Activated CD8-positive, alpha-beta memory T cell treated with anti-CD3 and anti-CD28 coated beads for 36 hours (primary cell): Measurements from ENCODE around the gene TEDC2. TPM values are rescaled to one million over a fixed set of nuclear protein-coding genes. Genes with fewer than 3 reads are reported as not detected.

ENCODE experiments used
- CTCF ChIA-PET: fragments of 350-600 bp; sonication (Branson Sonifier 250); formaldehyde crosslinking; loops from one replicate; lab custom pipeline; 2021; ENCODE audit warnings: antibody characterized with exemption; lab: Charles Lee
- POLR2A ChIA-PET: fragments of 350-600 bp; sonication (Branson Sonifier 250); formaldehyde crosslinking; loops from one replicate; lab custom pipeline; 2021; ENCODE audit warnings: antibody characterized with exemption; lab: Charles Lee
- total RNA-seq, 2 experiments: library from RNA; stranded (reverse); gene quantifications; one replicate each; pipeline ENCODE4 v1.2.3, GENCODE V29; 2021

TEDC2 gene
- total RNA-seq, 2 experiments from 2014 or later: 33.3 to 38.5 TPM

DNA sequence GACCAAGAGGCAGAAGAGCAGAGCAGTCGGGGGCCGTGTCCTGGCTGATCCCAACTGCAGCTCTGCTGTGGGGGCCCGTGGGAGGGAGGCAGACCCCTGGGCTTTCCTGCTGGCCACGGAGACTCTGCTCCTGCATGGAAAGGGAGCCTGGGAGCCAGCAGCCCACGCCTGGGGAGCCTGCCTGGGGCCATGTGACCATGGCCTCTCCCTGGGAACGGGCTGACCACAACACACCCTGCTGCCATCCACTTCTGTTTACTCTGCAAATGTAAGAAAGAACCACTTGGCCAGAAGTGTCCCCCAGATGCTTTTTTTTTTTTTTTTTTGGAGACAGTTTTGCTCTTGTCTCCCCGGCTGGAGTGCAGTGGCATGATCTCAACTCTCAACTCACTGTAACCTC lies 2.0 kb upstream of the TEDC2 start:
- ChIA-PET CTCF (interaction anchor here (1.0 to 1.2 kb wide), 2 partner anchors 43 to 118 kb away, joined by 4 to 6 read pairs; partner anchors contain the start of gene ABCA3), POLR2A (no interaction called here)

DNA sequence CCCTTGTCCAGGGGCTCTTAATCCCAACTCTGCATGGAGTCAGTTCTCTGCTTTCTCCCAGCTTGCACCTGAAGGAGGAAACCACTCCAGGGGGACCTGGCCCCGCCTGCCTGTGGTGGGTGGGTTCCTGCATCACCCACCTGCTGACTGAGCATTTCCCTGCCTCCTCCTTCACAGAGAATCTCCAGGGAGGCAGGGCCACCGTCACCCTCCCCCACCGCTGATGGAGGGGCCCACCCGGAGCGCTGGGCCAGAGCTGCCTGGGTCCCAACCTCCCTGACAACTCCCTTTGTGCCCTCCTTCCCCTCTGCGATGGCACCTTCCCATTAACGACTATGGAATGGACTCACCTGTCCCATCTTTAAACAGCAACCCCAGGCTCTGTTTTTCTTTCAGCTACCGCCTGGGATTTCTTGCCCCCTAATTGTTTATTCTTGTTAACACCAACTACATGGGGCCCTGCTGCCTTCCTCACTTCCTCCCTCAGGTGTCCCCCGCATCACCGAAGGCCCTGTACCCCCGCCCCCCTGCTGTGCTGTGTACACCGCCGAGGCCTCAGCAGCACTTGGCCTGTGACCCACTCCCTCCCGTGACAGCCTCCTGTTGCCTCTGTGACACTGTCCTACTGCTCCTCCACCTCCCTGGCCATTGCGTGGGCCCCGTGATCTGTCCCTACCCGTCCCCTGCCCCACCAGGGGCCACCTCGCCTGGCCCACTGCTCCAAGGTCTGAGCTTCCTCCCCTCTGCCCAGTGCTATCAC lies 842 bp upstream of the TEDC2 start:
- ChIA-PET CTCF (interaction anchor here (0.6 to 1.8 kb wide), 6 partner anchors 11 to 436 kb away, joined by 3 to 6 read pairs (median 4); partner anchors contain the start of gene ABCA3), POLR2A (interaction anchor here (0.6 to 1.5 kb wide), 6 partner anchors 9 to 85 kb away, joined by 3 to 8 read pairs (median 4); partner anchors contain the start of genes NTN3 and TBC1D24)

DNA sequence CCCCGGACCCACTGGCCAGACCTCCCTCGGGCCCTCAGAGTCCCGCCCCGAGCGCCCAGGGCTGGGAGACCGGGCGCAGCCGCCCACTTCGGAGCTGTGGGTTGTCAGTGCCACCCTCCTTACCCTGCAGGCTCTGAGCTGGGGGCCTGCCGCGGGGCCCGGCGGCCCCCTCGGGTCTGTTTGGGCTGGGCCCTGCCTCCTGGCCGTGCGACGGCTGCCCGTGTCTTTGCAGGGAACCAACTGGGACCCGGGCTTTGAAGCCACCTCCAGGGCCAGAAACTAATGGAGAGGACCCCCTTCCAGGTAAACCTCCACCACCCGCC lies 443 bp downstream of the TEDC2 start:
- ChIA-PET CTCF (interaction anchor here (1.1 to 1.8 kb wide), 4 partner anchors 9 to 29 kb away, joined by 3 to 4 read pairs (median 4); no protein-coding TSS in a partner anchor), POLR2A (interaction anchor here (0.6 to 1.5 kb wide), 8 partner anchors 9 to 143 kb away, joined by 3 to 9 read pairs (median 5); partner anchors contain the start of genes NTN3 and TBC1D24)

DNA sequence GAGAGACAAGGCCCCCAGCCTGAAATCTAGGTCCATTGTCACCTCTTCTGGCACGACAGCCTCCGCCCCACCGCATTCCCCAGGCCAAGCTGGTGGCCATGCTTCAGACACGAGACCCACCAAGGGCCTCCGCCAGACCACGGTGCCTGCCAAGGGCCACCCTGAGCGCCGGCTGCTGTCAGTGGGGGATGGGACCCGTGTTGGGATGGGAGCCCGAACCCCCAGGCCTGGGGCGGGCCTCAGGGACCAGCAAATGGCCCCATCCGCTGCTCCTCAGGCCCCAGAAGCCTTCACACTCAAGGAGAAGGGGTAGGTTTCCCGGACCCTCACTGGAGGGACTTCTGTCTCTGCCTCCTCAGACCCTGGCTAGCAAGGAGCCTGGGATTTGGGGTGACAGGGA lies 1.0 kb downstream of the TEDC2 start:
- POLR2A ChIA-PET: interaction anchor here (1.0 to 1.5 kb wide), 2 partner anchors 8 to 142 kb away, joined by 4 to 6 read pairs; no protein-coding TSS in a partner anchor

DNA sequence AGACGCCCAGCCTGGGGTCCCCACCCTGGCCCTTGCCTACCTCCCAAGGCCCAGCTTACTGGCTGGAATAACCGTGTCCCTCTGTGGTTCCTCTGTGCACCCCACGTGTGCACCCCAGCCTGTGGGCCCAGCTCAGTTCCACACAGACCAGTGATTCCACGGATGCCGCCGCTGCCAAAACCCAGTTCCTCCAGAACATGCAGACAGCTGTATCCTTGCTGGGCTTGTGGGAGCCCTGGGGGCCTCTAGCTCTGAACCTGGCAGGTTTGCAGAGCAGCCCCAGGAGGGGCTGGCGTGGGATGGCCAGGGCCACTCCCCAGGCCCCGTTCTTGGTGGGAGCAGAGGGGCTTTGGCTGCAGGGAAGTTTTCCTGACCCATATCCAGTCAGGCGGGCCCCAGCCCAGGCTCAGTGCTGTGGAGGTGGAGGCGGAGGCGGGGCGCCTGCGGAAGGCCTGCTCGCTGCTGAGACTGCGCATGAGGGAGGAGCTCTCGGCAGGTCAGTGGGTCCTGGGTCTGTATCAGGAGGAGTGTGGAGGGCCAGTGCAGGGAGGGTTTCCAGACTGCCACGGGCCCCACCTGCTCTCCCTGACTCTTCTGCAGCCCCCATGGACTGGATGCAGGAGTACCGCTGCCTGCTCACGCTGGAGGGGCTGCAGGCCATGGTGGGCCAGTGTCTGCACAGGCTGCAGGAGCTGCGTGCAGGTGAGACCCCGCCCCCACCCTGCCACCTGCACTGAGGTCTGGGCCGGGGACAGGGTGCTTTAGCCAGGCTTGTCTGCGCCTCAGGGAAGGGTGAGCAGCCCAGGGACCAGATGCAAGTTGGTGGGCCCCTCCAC lies 2.3 kb downstream of the TEDC2 start:
- CTCF ChIA-PET: interaction anchor here (1.4 kb wide), 1 partner anchor 39 kb away, joined by 5 read pairs; no protein-coding TSS in a partner anchor
- POLR2A ChIA-PET: interaction anchor here (1.0 kb wide), 1 partner anchor 20 kb away, joined by 3 read pairs; no protein-coding TSS in a partner anchor

More for the DNA sequence above, 1.0 kb downstream of the TEDC2 start:
- CTCF ChIA-PET: interaction anchor here (1.4 to 1.8 kb wide), 2 partner anchors 30 to 40 kb away, joined by 4 to 5 read pairs; no protein-coding TSS in a partner anchor

DNA sequence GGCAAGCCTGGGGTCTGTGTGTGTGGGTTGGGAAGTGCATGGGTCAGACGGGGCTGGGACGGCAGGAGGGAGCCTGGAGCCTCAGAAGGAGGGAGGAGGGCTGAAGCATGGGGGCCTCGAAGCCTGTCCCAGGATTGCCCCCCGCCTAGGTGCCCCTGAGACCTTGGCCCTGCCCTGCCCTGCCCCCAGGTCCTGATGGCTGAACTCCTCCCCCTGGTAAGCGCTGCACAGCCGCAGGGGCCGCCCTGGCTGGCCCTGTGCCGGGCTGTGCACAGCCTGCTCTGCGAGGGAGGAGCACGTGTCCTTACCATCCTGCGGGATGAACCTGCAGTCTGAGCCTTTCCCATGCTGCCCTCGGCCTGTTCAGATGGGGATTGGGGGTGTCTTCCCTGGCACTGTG lies 4.4 kb downstream of the TEDC2 start:
- ChIA-PET POLR2A (no interaction called here), CTCF (interaction anchor here (0.7 kb wide), 1 partner anchor 483 kb away, joined by 3 read pairs; no protein-coding TSS in a partner anchor)

DNA sequence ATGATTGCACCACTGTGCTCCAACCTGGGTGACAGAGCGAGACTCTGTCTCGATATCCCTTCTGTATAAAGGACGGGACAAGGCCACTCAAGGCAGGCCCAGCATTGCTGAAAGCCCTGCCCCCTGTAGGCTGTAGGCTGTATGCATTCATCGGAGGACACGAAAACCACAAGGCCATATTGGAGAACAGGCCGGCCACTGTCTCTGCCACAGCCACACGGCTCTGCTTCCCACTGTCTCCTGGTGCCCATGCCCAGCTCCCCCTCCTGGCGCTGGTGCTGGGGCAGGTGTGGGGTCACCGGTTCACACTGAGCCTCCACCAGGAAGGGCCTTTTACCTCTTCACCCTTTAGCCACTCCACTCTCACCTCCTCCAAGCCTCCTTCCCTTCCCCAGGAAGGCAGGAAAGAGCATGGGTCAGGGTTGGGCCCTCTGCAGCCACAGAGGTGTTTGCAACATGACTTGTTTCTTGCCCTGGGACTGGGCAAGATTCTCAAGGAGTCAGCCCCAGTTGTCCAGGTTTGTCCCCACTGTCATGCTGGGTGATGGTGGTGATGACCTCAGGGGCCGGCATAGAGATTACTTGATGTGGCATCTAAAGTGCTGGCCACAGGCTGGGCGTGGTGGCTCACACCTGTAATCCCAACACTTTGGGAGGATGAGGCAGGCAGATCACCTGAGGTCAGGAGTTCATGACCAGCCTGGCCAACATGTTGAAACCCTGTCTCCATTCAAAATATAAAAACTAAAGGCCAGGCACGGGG lies 5.9 kb downstream of the TEDC2 start:
- ChIA-PET POLR2A (no interaction called here), CTCF (no interaction called here)

DNA sequence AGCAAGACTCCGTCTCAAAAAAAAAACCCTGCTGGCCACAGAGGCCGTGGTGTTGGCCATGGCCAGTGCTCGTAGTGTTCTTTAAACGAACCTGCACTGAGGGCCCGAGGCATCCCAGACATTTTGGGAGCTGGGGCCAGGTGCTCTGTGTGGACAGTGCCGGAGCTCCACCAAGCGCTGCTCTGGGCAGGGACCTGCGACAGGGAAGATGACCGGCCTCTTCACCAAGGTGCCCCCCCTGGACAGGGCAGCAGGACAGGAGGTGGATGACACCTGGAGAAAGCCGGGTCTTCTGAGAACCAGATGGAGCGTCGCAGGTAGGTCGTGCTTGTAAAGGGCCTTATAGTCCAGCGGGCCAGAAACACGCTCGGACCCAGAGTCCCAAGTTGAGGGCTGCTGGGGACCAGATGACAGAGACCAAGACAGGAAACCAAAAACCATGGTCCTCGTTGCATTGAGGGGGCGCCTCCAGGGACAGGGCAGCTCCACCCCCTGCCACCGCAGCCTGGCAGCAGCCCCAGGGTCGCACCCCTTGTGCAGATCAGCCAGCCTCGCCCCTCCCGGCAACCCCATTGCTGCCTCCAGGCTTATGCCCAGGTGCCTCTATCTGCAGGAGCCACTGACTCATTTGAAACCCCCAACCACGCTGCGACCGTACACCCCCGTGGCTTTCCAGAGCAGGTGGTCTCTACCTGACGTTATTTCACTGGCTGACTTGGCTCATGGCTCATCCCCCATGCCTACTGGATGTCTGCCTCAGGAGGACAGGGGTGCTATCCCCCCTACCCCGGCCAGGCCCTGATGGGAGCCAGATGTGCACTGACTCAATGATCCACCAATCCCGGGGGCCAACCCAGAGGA lies 7.0 kb downstream of the TEDC2 start:
- CTCF ChIA-PET: interaction anchor here (1.0 kb wide), 1 partner anchor 34 kb away, joined by 3 read pairs; no protein-coding TSS in a partner anchor
- POLR2A ChIA-PET: no interaction called here

DNA sequence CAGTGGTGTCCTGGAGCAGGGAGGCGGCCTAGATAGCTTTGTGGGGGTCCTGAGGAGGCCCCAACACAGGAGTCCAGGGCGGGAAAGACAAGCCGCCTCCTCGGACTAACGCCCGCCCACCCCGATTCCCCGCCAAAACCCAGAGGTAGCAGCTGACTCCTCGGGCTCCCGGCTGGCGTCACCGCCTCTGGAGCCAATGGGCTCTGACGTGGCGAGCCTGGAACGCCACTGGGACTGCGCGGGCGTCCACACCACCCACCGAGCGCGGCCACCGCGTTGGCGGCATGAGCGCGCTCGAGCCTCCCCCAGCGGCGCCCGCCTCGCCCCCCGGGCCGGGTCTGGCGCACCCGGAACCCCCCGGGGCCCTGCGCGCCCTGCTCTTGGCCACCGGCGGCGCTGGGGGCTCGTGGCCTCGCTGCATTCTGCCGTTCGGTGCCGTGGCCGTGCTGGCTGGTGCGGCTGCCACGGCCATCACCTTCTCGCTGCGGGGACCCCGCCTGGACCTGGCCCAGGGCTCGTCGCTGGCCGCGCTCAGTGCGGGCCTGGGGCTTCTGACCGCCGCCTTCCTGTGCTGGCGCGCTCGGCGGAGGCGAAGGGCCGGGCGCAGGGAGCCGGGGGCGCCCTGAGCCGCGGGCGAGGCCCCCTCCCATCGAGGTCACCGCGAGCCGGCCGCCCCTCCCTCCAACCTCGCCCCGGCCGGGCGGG lies 7.8 kb downstream of the TEDC2 start:
- CTCF ChIA-PET: interaction anchor here (0.7 to 1.0 kb wide), 3 partner anchors 34 to 1835 kb away, joined by 3 to 4 read pairs (median 3); no protein-coding TSS in a partner anchor
- POLR2A ChIA-PET: interaction anchor here (1.2 kb wide), 1 partner anchor 46 kb away, joined by 5 read pairs; the partner anchor contains the start of gene ATP6V0C

DNA sequence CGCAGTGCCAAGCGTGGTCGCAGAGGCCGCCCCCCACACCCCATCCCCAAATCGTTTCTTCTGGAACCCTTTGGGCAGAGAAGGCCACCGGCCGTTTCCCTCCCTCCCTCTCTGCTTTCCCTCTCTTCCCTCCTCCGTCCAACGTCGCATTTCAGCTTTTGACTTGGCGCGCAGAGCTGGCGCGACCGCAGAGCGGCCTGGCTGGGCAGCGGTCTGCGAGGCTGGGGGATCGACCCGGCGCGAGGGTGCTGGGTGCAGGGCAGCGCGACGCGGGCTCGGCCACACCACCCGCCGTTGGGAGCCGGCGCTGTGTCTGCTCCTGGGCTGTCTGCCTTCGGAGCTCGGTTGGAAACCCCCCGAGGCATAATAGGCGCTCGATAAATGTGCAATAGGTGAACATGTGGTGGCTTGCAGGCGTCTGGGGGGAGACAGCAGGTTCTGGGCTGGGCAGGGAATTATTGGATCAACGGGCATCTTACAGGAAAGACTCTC lies 8.4 kb downstream of the TEDC2 start:
- ChIA-PET POLR2A (interaction anchor here (1.2 to 1.3 kb wide), 2 partner anchors 8 to 45 kb away, joined by 5 to 6 read pairs; partner anchors contain the start of genes ATP6V0C and TEDC2), CTCF (interaction anchor here (0.7 to 1.0 kb wide), 3 partner anchors 8 to 1836 kb away, joined by 3 to 4 read pairs (median 3); partner anchors contain the start of gene TEDC2)

DNA sequence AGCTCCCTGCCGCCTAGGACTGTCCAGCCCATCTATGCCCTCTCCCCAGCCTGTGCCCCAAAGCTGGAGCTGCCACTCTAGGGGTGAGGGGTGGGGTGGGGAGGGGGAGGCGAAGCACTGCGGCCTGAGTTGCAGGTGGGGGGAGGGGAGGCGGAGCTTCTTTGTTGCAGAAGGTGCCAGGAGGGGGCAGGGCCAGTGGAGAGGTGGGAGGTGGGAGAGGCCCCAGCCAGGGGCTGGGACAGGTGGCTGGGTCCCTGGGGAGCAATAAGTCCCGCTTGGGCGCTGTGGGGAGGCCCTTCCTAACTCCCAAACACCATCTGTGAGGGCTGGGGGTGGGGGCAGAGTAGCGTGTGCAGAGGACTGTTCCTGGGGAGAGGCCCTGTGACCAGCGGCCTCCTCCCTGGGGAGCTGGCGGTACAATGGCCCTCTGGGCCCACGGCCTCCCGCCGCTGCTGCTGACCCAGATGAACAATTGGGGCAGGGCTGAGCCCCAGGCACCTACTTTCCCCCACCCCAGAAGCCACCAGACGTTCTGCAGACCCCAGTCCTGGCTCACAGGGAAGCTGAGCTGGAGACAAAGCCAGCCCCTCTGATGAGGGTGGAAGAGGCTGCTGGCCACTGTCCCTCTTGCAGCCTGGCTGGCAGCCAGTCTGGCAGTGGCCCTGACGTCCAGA lies 9.0 kb downstream of the TEDC2 start:
- CTCF ChIA-PET: interaction anchor here (0.7 to 1.0 kb wide), 3 partner anchors 9 to 1836 kb away, joined by 3 to 4 read pairs (median 3); partner anchors contain the start of gene TEDC2
- POLR2A ChIA-PET: interaction anchor here (0.6 to 1.3 kb wide), 3 partner anchors 9 to 316 kb away, joined by 3 to 6 read pairs (median 5); partner anchors contain the start of genes ATP6V0C and TEDC2

DNA sequence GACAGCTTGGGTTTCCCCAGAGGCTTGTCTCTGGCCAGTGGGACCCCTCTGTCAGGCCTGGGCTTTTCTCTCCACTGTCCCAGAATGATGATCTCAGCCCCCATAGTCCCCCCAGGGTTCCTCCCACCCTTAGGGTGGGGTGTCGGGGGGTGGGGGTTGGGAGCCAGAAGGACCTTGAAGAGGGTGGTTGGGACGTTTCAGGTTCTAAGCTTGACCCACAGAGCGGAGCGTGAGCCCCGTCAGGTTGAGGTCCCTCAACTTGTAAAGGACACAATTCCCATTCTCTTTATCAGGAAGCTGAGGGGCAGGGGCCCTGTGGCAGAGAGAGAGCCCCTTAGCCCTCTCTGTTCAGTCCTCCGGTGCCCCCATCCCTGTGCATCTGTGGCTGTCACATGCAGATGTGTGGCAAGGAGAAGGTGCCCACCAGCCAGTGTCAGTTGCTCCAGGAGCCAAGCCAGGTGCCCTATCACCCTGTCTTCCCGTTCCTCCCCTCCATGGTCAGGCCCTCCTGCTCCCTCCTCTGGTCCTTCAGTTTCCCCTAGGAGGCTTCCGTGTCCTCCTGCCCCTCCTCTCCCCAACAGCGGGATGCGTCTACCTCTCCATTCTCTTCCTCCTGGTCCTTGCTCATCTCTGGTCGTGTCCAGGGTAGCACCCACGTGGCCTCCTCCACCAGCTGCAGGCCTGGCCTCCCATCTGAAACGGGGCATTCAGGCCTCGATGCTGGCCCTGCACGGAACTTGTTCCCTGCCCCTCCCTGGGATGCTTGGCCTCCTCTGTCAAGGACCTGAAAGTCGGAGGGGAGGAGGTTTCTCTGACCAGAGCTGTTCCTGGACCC lies 9.7 kb downstream of the TEDC2 start:
- ChIA-PET POLR2A (interaction anchor here (0.6 to 1.3 kb wide), 2 partner anchors 10 to 315 kb away, joined by 3 to 6 read pairs; partner anchors contain the start of gene TEDC2), CTCF (interaction anchor here (0.8 to 1.6 kb wide), 4 partner anchors 10 to 129 kb away, joined by 3 to 4 read pairs (median 4); partner anchors contain the start of genes ABCA3 and TEDC2)

DNA sequence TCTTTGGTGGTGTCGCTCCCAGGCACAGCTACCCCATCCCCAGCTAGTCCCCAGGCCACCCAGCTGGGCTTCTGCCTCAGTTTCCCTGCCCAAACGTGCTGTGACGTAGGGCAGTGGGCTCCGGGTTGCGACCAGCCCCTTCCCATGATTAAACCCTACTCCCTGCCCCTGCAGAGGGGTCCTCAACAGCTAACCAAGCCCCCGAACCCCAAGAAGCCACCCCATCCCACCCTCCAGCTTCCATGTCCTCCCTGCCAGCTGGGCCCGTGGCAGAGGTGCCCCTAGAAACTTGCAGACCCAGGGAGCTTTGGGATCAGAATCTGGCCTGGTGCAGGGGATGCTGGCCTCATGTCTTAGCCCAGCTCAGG lies 10.3 kb downstream of the TEDC2 start:
- POLR2A ChIA-PET: no interaction called here
- CTCF ChIA-PET: interaction anchor here (0.8 to 1.6 kb wide), 3 partner anchors 31 to 130 kb away, joined by 4 read pairs; partner anchors contain the start of gene ABCA3

DNA sequence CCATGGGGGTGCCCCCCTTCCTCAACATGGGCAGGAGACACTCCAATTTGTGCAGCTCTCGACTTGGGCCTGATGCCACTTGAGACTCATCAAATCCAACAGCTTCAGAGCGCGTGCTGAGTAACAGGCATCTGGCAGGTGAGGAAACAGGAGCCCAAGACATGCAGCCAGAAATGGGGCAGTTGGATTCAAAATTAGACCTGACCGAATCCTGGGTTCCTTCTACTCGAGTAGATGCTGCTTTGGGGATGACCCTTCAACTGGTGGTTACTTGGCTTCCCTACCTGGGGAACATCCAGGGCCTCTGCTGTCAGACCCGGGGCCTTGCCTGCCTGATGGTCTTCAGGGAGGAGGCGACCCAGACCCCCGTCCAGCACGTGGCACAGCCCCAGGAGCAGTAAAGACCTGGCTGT lies 10.7 kb downstream of the TEDC2 start:
- CTCF ChIA-PET: interaction anchor here (0.8 to 1.6 kb wide), 3 partner anchors 30 to 130 kb away, joined by 4 read pairs; partner anchors contain the start of gene ABCA3
- POLR2A ChIA-PET: interaction anchor here (0.7 kb wide), 1 partner anchor 11 kb away, joined by 3 read pairs; the partner anchor contains the start of gene TEDC2
